ACC112 (cell line): ENCODE measurements around the gene TMEM92.
"Not testable (repeated sequence)": the region's sequence is repeated elsewhere in the genome, so short reads cannot be mapped to it uniquely, and the experiment has no call there.

ENCODE experiments used
- H2AFZ ChIP-seq: fragments of 200-600 bp; sonication (generic); one replicate; pipeline ENCODE4 v1.6.0; 2017; ENCODE audit warnings: antibody characterized with exemption, low read length; ENCODE audit not compliant: unreplicated experiment
- H3K27ac ChIP-seq: fragments of 200-600 bp; sonication (generic); 2 replicates; pipeline ENCODE4 v1.5.1; 2014; ENCODE audit warnings: low read depth, mild to moderate bottlenecking, antibody characterized with exemption, low read length, moderate library complexity
- H3K27me3 ChIP-seq: fragments of 200-600 bp; sonication (generic); 2 replicates; pipeline ENCODE4 v1.6.1; 2014; ENCODE audit warnings: mild to moderate bottlenecking, antibody characterized with exemption, low read length, moderate library complexity, mixed read lengths; ENCODE audit not compliant: insufficient read depth
- H3K36me3 ChIP-seq: fragments of 200-600 bp; sonication (generic); 2 replicates; pipeline ENCODE4 v1.6.1; 2016; ENCODE audit warnings: mild to moderate bottlenecking, antibody characterized with exemption, low read length, moderate library complexity, mixed read lengths; ENCODE audit not compliant: insufficient read depth
- H3K4me1 ChIP-seq: fragments of 200-600 bp; sonication (generic); one replicate; pipeline ENCODE4 v1.6.1; 2016; ENCODE audit warnings: low read length, mixed read lengths; ENCODE audit not compliant: insufficient read depth, unreplicated experiment, control insufficient read depth
- H3K4me3 ChIP-seq: fragments of 200-600 bp; sonication (generic); 2 replicates; pipeline ENCODE4 v1.5.1; 2014; ENCODE audit warnings: mild to moderate bottlenecking, low read depth, low read length
- H3K79me2 ChIP-seq: fragments of 200-600 bp; sonication (generic); one replicate; pipeline ENCODE4 v1.6.0; 2016; ENCODE audit warnings: low read length; ENCODE audit not compliant: control insufficient read depth, unreplicated experiment, insufficient read depth

The TMEM92 gene

GRCh38 chr17:50269477-50270434 is 4.5 kb upstream of the TMEM92 start:
- Histone ChIP-seq H3K27me3 (no peaks in the 10 kb centered on the region), H3K4me3 (no peak overlapping the region), H3K4me1 (peaks cover 63% of the 10 kb centered on the region), H3K36me3 (no peaks in the 10 kb centered on the region), H3K27ac (peak overlapping the region; percentile 58), H3K79me2 (peaks cover 5% of the 10 kb centered on the region), H2AFZ (no peak overlapping the region)

- H3K79me2 ChIP-seq: peaks cover 5% of the 10 kb centered on the region
- H3K4me1 ChIP-seq: peaks cover 54% of the 10 kb centered on the region
- H3K27me3 ChIP-seq: no peaks in the 10 kb centered on the region
Measured at GRCh38 chr17:50270435-50271362, 3.6 kb upstream of the TMEM92 start.

DNA sequence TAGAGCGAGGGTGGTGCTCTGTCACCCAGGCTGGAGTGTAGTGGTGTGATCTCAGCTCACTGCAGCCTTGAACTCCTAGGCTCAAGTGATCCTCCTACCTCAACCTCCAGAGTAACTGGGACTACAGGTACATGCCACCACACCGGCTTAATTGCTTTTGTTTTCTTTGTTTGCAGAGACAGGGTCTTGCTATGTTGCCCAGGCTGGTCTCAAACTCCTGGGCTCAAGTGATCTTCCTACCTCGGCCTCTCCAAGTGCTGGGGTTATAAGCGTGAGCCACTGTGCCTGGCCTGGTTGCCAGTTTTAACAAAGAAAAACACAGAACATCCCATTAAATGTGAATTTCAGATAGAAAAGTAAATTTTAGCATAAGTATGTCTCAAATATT is 2.9 kb upstream of the TMEM92 start:
- H3K27me3 ChIP-seq, H3K36me3 ChIP-seq, H3K4me3 ChIP-seq, H2AFZ ChIP-seq, H3K79me2 ChIP-seq: not testable (repeated sequence)
- Histone ChIP-seq H3K27ac (peak overlapping the region; percentile 10; the same call in 1 of the 2 replicates), H3K4me1 (peaks cover 50% of the 10 kb centered on the region)

More at GRCh38 chr17:50270435-50271362, 3.6 kb upstream of the TMEM92 start:
- Histone ChIP-seq H3K27ac (peak overlapping the region; percentile 58), H3K36me3 (no peaks in the 10 kb centered on the region), H2AFZ (no peak overlapping the region), H3K4me3 (peak overlapping the region; percentile 39; the same call in 1 of the 2 replicates)

DNA sequence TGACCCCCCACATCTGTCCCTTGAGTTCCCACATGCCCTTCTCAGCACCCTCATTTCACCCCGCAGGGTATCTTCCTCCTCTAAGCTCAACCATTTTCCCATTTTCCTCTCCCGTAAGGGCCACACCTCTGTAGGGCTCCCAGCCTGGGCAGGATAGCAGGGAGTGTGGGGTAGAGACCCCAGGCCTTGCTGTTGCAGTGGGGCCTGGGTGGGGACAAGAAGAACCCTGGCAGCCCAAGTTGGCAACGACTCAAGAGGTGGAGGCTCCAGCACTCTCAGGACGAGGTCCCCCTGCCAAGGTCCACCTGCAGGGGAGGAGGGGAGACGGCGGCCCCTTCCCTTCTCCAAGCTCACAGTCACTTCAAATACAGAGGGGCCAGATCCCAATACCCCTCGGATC is 2.0 kb upstream of the TMEM92 start:
- peaks cover 50% of the 10 kb centered on the region for H3K4me1 ChIP-seq
- peak overlapping the region; percentile 65 for H2AFZ ChIP-seq
- H3K4me3 ChIP-seq: peak overlapping the region; percentile 81
- H3K27me3 ChIP-seq: no peaks in the 10 kb centered on the region
- peaks cover 5% of the 10 kb centered on the region for H3K79me2 ChIP-seq
- no peaks in the 10 kb centered on the region for H3K36me3 ChIP-seq
- peak overlapping the region; percentile 74 for H3K27ac ChIP-seq

GRCh38 chr17:50272711-50273653 is 1.3 kb upstream of the TMEM92 start:
- peak overlapping the region; percentile 74 for H3K27ac ChIP-seq

DNA sequence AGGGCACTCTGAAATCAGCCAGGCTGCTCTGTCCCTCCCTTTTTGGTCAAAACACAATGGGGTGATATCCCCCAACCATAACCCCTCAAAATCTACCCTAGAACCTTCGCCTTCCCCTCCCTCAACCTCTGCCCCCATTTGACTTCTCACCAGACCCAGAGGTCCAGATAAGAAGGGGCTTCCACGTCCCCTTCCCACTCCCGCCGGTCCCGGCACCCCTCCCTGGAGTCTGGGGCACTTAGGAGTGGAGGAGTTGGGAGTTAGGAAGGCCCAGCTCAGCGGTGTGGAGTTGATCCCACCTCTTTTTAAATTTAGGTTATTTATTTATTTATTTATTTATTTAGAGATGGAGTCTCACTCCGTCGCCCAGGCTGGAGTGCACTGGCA is 619 bp upstream of the TMEM92 start:
- peaks cover 49% of the 10 kb centered on the region for H3K4me1 ChIP-seq
- no peaks in the 10 kb centered on the region for H3K27me3 ChIP-seq

More at GRCh38 chr17:50272711-50273653, 1.3 kb upstream of the TMEM92 start:
- H3K27me3 ChIP-seq: no peaks in the 10 kb centered on the region
- H3K4me3 ChIP-seq: peak overlapping the region; percentile 81
- peak overlapping the region; percentile 65 for H2AFZ ChIP-seq
- no peaks in the 10 kb centered on the region for H3K36me3 ChIP-seq
- peaks cover 48% of the 10 kb centered on the region for H3K4me1 ChIP-seq
- peaks cover 5% of the 10 kb centered on the region for H3K79me2 ChIP-seq

GRCh38 chr17:50274897-50275221 is 593 bp downstream of the TMEM92 start:
- Histone ChIP-seq H3K4me3 (no peak overlapping the region), H2AFZ (no peak overlapping the region)

More for the DNA sequence above, 619 bp upstream of the TMEM92 start:
- peak overlapping the region; percentile 81 for H3K4me3 ChIP-seq
- H3K79me2 ChIP-seq: peaks cover 5% of the 10 kb centered on the region
- H3K27ac ChIP-seq: no peak overlapping the region
- peak overlapping the region; percentile 65 for H2AFZ ChIP-seq
- no peaks in the 10 kb centered on the region for H3K36me3 ChIP-seq

DNA sequence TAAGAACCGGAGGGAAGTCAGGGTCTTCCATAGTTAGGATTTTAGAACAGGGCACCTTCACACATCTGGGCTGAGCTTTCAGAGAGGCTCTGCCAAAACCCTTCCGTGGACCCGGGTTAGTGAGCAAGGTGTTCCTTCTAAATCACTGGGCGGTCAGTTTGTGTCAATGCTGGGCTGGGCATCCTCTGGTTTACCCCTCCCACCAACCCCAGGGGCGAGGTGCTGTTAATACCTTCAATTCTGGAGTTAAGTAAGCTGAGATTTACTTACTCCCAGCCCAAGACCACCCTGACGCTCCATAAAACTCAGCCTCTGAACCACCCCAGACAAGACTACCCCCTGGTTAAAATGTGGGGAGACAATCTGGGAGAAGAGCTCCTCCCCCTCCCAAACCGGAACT is 1.0 kb downstream of the TMEM92 start:
- no peaks in the 10 kb centered on the region for H3K27me3 ChIP-seq
- H3K79me2 ChIP-seq: no peaks in the 10 kb centered on the region
- no peaks in the 10 kb centered on the region for H3K36me3 ChIP-seq
- no peak overlapping the region for H2AFZ ChIP-seq
- H3K4me3 ChIP-seq: no peak overlapping the region
- no peak overlapping the region for H3K27ac ChIP-seq
- peaks cover 57% of the 10 kb centered on the region for H3K4me1 ChIP-seq

More at GRCh38 chr17:50274897-50275221, 593 bp downstream of the TMEM92 start:
- Histone ChIP-seq H3K27me3 (no peaks in the 10 kb centered on the region), H3K36me3 (no peaks in the 10 kb centered on the region), H3K79me2 (peaks cover 1% of the 10 kb centered on the region), H3K4me1 (peaks cover 56% of the 10 kb centered on the region), H3K27ac (no peak overlapping the region)

GRCh38 chr17:50276588-50277356 is 2.5 kb downstream of the TMEM92 start:
- Histone ChIP-seq H2AFZ (no peak overlapping the region), H3K36me3 (peaks cover 3% of the 10 kb centered on the region; the same call in 1 of the 2 replicates), H3K27me3 (no peaks in the 10 kb centered on the region), H3K4me1 (peaks cover 44% of the 10 kb centered on the region), H3K27ac (peak overlapping the region; percentile 46), H3K79me2 (no peaks in the 10 kb centered on the region), H3K4me3 (peak overlapping the region; percentile 48)
